ENCODE data around the gene SORBS1.

DNA sequence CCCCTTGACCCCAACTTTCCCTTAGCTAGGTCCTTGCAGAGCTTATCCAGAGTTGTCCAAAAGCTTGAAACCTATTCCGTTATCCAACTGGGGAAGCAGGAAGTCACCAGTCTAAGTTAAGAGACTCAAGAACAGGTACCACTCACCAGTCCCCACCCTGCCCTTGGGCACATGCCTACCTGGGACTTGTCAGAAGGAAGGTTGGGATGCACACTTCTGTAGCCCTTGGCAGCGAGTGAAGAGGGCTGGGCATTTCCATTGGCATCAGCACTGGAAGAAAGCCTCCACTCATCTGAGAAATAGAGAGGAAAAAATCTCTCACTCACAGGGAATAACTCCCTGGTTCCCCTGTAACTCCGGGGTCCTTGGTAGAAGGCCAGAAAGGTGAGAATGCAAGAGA, 139.4 kb downstream of the SORBS1 start:
- TF ChIP-seq CREB1 (CRISPR knock-in tag; IDR thresholded peaks at IDR 0.05) (no peak), NR3C1 (CRISPR knock-in tag; conservative IDR thresholded peaks at IDR 0.05; ENCODE audit: low read depth) (no peak), ESRRA (CRISPR knock-in tag; IDR thresholded peaks at IDR 0.05; ENCODE audit: borderline replicate concordance) (no peak), TEAD4 (CRISPR knock-in tag; IDR thresholded peaks at IDR 0.05) (no peak), SP1 (CRISPR knock-in tag; conservative IDR thresholded peaks at IDR 0.05) (no peak), EMX1 (CRISPR knock-in tag; IDR thresholded peaks at IDR 0.05) (no peak)
- TF ChIP-seq, protein P1, sequence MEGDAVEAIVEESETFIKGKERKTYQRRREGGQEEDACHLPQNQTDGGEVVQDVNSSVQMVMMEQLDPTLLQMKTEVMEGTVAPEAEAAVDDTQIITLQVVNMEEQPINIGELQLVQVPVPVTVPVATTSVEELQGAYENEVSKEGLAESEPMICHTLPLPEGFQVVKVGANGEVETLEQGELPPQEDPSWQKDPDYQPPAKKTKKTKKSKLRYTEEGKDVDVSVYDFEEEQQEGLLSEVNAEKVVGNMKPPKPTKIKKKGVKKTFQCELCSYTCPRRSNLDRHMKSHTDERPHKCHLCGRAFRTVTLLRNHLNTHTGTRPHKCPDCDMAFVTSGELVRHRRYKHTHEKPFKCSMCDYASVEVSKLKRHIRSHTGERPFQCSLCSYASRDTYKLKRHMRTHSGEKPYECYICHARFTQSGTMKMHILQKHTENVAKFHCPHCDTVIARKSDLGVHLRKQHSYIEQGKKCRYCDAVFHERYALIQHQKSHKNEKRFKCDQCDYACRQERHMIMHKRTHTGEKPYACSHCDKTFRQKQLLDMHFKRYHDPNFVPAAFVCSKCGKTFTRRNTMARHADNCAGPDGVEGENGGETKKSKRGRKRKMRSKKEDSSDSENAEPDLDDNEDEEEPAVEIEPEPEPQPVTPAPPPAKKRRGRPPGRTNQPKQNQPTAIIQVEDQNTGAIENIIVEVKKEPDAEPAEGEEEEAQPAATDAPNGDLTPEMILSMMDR (IDR thresholded peaks at IDR 0.05): no peak
- TF ChIP-seq, protein P2, sequence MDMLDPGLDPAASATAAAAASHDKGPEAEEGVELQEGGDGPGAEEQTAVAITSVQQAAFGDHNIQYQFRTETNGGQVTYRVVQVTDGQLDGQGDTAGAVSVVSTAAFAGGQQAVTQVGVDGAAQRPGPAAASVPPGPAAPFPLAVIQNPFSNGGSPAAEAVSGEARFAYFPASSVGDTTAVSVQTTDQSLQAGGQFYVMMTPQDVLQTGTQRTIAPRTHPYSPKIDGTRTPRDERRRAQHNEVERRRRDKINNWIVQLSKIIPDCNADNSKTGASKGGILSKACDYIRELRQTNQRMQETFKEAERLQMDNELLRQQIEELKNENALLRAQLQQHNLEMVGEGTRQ (CRISPR knock-in tag; IDR thresholded peaks at IDR 0.05): no peak
- TF ChIP-seq, protein P3, sequence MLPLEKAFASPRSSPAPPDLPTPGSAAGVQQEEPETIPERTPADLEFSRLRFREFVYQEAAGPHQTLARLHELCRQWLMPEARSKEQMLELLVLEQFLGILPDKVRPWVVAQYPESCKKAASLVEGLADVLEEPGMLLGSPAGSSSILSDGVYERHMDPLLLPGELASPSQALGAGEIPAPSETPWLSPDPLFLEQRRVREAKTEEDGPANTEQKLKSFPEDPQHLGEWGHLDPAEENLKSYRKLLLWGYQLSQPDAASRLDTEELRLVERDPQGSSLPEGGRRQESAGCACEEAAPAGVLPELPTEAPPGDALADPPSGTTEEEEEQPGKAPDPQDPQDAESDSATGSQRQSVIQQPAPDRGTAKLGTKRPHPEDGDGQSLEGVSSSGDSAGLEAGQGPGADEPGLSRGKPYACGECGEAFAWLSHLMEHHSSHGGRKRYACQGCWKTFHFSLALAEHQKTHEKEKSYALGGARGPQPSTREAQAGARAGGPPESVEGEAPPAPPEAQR (CRISPR knock-in tag; IDR thresholded peaks at IDR 0.05): no peak
- TF ChIP-seq, protein P4, sequence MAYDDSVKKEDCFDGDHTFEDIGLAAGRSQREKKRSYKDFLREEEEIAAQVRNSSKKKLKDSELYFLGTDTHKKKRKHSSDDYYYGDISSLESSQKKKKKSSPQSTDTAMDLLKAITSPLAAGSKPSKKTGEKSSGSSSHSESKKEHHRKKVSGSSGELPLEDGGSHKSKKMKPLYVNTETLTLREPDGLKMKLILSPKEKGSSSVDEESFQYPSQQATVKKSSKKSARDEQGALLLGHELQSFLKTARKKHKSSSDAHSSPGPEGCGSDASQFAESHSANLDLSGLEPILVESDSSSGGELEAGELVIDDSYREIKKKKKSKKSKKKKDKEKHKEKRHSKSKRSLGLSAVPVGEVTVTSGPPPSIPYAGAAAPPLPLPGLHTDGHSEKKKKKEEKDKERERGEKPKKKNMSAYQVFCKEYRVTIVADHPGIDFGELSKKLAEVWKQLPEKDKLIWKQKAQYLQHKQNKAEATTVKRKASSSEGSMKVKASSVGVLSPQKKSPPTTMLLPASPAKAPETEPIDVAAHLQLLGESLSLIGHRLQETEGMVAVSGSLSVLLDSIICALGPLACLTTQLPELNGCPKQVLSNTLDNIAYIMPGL (CRISPR knock-in tag; IDR thresholded peaks at IDR 0.05): no peak

Measured in WTC11 (cell line).